Activated CD8-positive, alpha-beta memory T cell treated with anti-CD3 and anti-CD28 coated beads for 24 hours (primary cell): ENCODE measurements around the gene SRP68.
A peak's percentile ranks its signal among the peaks of the same experiment; 100 is the strongest.
"Not testable (repeated sequence)": the region's sequence is repeated elsewhere in the genome, so short reads cannot be mapped to it uniquely, and the experiment has no call there.

ENCODE experiments used
- DNase-seq: peaks from one replicate; pipeline ENCODE4 v3.0.0-alpha.2; 2020

The SRP68 gene

GRCh38 chr17:76076765-76077583, 4.7 kb upstream of the SRP68 start:
- DNase-seq: peak; percentile 76

GRCh38 chr17:76076146-76076764, 3.9 kb upstream of the SRP68 start:
- peak; percentile 65 for DNase-seq

GRCh38 chr17:76075364-76076145, 3.2 kb upstream of the SRP68 start:
- DNase-seq: no peak

GRCh38 chr17:76074390-76075363, 2.4 kb upstream of the SRP68 start, which contains the start of gene GALR2:
Gene GALR2 (plus strand): TSS chr17:76074781. CDS start chr17:76074884, 103 bp downstream.
- no peak for DNase-seq

GRCh38 chr17:76071531-76072147, 678 bp downstream of the SRP68 start:
- peak; percentile 83 for DNase-seq

- DNase-seq: no peak
Observed at GRCh38 chr17:76065775-76066174, 6.5 kb downstream of the SRP68 start.

GRCh38 chr17:76063875-76064546, 8.3 kb downstream of the SRP68 start:
- DNase-seq: no peak

- not testable (repeated sequence) for DNase-seq
Observed at GRCh38 chr17:76058264-76058663, 14.1 kb downstream of the SRP68 start.

- no peak for DNase-seq
Observed at GRCh38 chr17:76056882-76057281, 15.4 kb downstream of the SRP68 start.

GRCh38 chr17:76054112-76054476, 18.2 kb downstream of the SRP68 start:
- no peak for DNase-seq

- no peak for DNase-seq
Observed at GRCh38 chr17:76053246-76054111, 18.8 kb downstream of the SRP68 start.

- DNase-seq: no peak
Observed at GRCh38 chr17:76051561-76051960, 20.8 kb downstream of the SRP68 start.

GRCh38 chr17:76050538-76051467, 21.5 kb downstream of the SRP68 start:
- no peak for DNase-seq

- DNase-seq: no peak
Observed at GRCh38 chr17:76049836-76050537, 22.3 kb downstream of the SRP68 start.

GRCh38 chr17:76049239-76049638, 23.1 kb downstream of the SRP68 start:
- DNase-seq: no peak

- DNase-seq: no peak
Observed at GRCh38 chr17:76048711-76049110, 23.6 kb downstream of the SRP68 start.

- DNase-seq: no peak
Observed at GRCh38 chr17:76048025-76048605, 24.2 kb downstream of the SRP68 start.

- DNase-seq: no peak
Observed at GRCh38 chr17:76046064-76046463, 26.3 kb downstream of the SRP68 start.
